ENCODE measurements around the gene ACVR1C. TPM values are rescaled to one million over a fixed set of nuclear protein-coding genes. Genes with fewer than 3 reads are reported as not detected.

ACVR1C gene
- total and polyA plus RNA-seq, 2 of the 8 experiments (the other 6 are each of a cell fraction or from before 2014, with no cell fraction given) = 0.21 to 0.52 TPM

GRCh38 chr2:157476953-157477709 is 151.5 kb downstream of the ACVR1C start:
- Histone ChIP-seq H3K4me1 (replicated peaks in 1 of 4; ENCODE audit: control insufficient read depth in 3 of 4, insufficient read depth in 4 of 4, low read length in 3 of 4) (no peaks in the 10 kb centered on the region; a peak in 1 of 7 replicates), H3K4me2 (ENCODE audit: insufficient read depth in 1 of 2, low read depth in 2 of 2, low read length in 2 of 2) (no peak overlapping the region), H3K9me3 (ENCODE audit: insufficient read depth in 2 of 2, low read depth in 1 of 2, low read length in 1 of 2) (no peaks in the 10 kb centered on the region), H3K36me3 (ENCODE audit: control insufficient read depth in 2 of 4, insufficient read depth in 4 of 4, low read length in 3 of 4) (no peaks in the 10 kb centered on the region), H2BK120ac (replicated peaks; ENCODE audit: low read depth, low read length) (no peak overlapping the region), H3K27me3 (replicated peaks in 1 of 4; ENCODE audit: control insufficient read depth in 3 of 4, extremely low read depth in 1 of 4, insufficient read depth in 3 of 4, low read length in 3 of 4) (no peaks in the 10 kb centered on the region), H3K4ac (replicated peaks; ENCODE audit: insufficient read length, low read depth, low read length) (no peak overlapping the region), H4K91ac (replicated peaks; ENCODE audit: insufficient read length, low read length) (no peak overlapping the region), H3K9ac (replicated peaks in 1 of 4; ENCODE audit: extremely low read depth in 1 of 4, low read depth in 3 of 4, low read length in 3 of 4) (no peak overlapping the region), H3K4me3 (ENCODE audit: extremely low read depth in 1 of 4, insufficient read depth in 2 of 4, low read depth in 3 of 4, low read length in 4 of 4) (no peak overlapping the region), H3K14ac (ENCODE audit: insufficient read length) (no peak overlapping the region), H2BK12ac (ENCODE audit: low read depth, low read length) (no peak overlapping the region), H3K27ac (ENCODE audit: low read depth, low read length) (no peak overlapping the region), H4K5ac (ENCODE audit: insufficient read length, low read depth, low read length) (no peak overlapping the region), H2AK5ac (ENCODE audit: low read depth, low read length) (no peak overlapping the region), H3K56ac (replicated peaks; ENCODE audit: insufficient read length, low read depth, low read length) (no peak overlapping the region), H2AFZ (ENCODE audit: low read length) (no peak overlapping the region), H4K20me1 (replicated peaks in 1 of 2; ENCODE audit: control insufficient read depth in 1 of 2, insufficient read depth in 2 of 2, low read length in 2 of 2) (no peaks in the 10 kb centered on the region), H2BK20ac (ENCODE audit: low read length) (no peak overlapping the region), H3K18ac (ENCODE audit: extremely low read depth, low read length) (no peak overlapping the region), H4K8ac (ENCODE audit: extremely low read depth, insufficient read depth, low read length) (no peak overlapping the region), H3K23ac (ENCODE audit: insufficient read length) (no peak overlapping the region), H2BK5ac (ENCODE audit: low read depth, low read length) (no peak overlapping the region), H2BK15ac (ENCODE audit: low read length) (no peak overlapping the region), H3K79me2 (ENCODE audit: control insufficient read depth in 1 of 2, insufficient read depth in 2 of 2, low read length in 2 of 2) (no peaks in the 10 kb centered on the region), H3K23me2 (ENCODE audit: low read depth, low read length) (no peaks in the 10 kb centered on the region), H3K79me1 (ENCODE audit: low read depth, low read length) (no peaks in the 10 kb centered on the region)
- DNase-seq (ENCODE audit: low read depth in 1 of 2, low spot score in 2 of 2) (no peak), FAIRE-seq (no peak)
- POLR2A ChIA-PET (ENCODE audit: partially characterized antibody) = no interaction called here
- CTCF ChIA-PET (ENCODE audit: partially characterized antibody) = interaction anchor here (0.6 to 1.0 kb wide), 4 partner anchors 23 to 150 kb away, joined by 3 read pairs; no protein-coding TSS in a partner anchor
- TF ChIP-seq RNF2 (IDR thresholded peaks at IDR 0.05; ENCODE audit: borderline replicate concordance, low read depth, low read length, missing control alignments, poor library complexity, severe bottlenecking) (no peak), EZH2 (IDR thresholded peaks at IDR 0.05; ENCODE audit: low read depth, low read length, severe bottlenecking) (no peak), CTBP2 (IDR thresholded peaks at IDR 0.05; ENCODE audit: borderline replicate concordance, insufficient read depth, insufficient read length, low read length) (no peak), EP300 (IDR thresholded peaks at IDR 0.05; ENCODE audit: borderline replicate concordance in 1 of 2, low read depth in 2 of 2, low read length in 2 of 2) (no peak), TAF1 (IDR thresholded peaks at IDR 0.05; ENCODE audit: low read depth, low read length) (no peak), BCL11A (IDR thresholded peaks at IDR 0.05; ENCODE audit: low read depth in 2 of 2, low read length in 2 of 2) (no peak), KDM1A (IDR thresholded peaks at IDR 0.05; ENCODE audit: borderline replicate concordance, low read length) (no peak), TCF12 (IDR thresholded peaks at IDR 0.05; ENCODE audit: low read depth, low read length) (no peak), KDM5A (IDR thresholded peaks at IDR 0.05; ENCODE audit: low read length) (no peak)

Data from H1 (cell line).